ENCODE measurements around the gene PMIS2. TPM values are rescaled to one million over a fixed set of nuclear protein-coding genes. Genes with fewer than 3 reads are reported as not detected.

PMIS2 gene
- total RNA-seq, 1 donor from 2014 or later, result not detected

Other genes with a start within 250 kb of the PMIS2 start
- 0.12 and 0.14 TPM in 2 replicates for gene FFAR1, start 238.3 kb upstream of the PMIS2 start, total RNA-seq
- 0.21 and 0.69 TPM in 2 replicates for gene FFAR3, start 227.7 kb upstream of the PMIS2 start, total RNA-seq
- gene GPR42, start 215.1 kb upstream of the PMIS2 start, total RNA-seq, result 0.21 TPM in 1 of 2 replicates, not detected in the other
- gene FFAR2, start 137.9 kb upstream of the PMIS2 start, total RNA-seq, result not detected in 2 replicates
- gene KRTDAP, start 95.7 kb upstream of the PMIS2 start, total RNA-seq, result not detected in 2 replicates
- gene DMKN, start 72.5 kb upstream of the PMIS2 start, total RNA-seq, result not detected in 2 replicates
- not detected in 2 replicates for gene SBSN, start 57.9 kb upstream of the PMIS2 start, total RNA-seq
- not detected in 2 replicates for gene GAPDHS, start 52.7 kb upstream of the PMIS2 start, total RNA-seq
- 132 and 134 TPM in 2 replicates for gene TMEM147, start 40.5 kb upstream of the PMIS2 start, total RNA-seq
- gene ATP4A, start 22.5 kb upstream of the PMIS2 start, total RNA-seq, result not detected in 2 replicates
- gene HAUS5, start 26.6 kb downstream of the PMIS2 start, total RNA-seq, result 45.8 TPM in 2 replicates
- 114 and 115 TPM in 2 replicates for gene RBM42, start 42.9 kb downstream of the PMIS2 start, total RNA-seq
- 0.93 and 1.1 TPM in 2 replicates for gene ETV2, start 55.6 kb downstream of the PMIS2 start, total RNA-seq
- gene COX6B1, start 62.1 kb downstream of the PMIS2 start, total RNA-seq, result 451 and 472 TPM in 2 replicates
- 0.77 and 0.92 TPM in 2 replicates for gene UPK1A, start 80.3 kb downstream of the PMIS2 start, total RNA-seq
- gene ZBTB32, start 118.4 kb downstream of the PMIS2 start, total RNA-seq, result 140 and 142 TPM in 2 replicates
- gene KMT2B, start 131.8 kb downstream of the PMIS2 start, total RNA-seq, result 60.0 and 64.5 TPM in 2 replicates
- 62.4 and 75.2 TPM in 2 replicates for gene IGFLR1, start 156.3 kb downstream of the PMIS2 start, total RNA-seq
- 26.9 and 28.2 TPM in 2 replicates for gene U2AF1L4, start 159.2 kb downstream of the PMIS2 start, total RNA-seq
- 44.9 and 46.7 TPM in 2 replicates for gene PSENEN, start 159.5 kb downstream of the PMIS2 start, total RNA-seq
- gene LIN37, start 162.4 kb downstream of the PMIS2 start, total RNA-seq, result 7.7 and 11.1 TPM in 2 replicates
- gene HSPB6, start 170.9 kb downstream of the PMIS2 start, total RNA-seq, result 0.42 TPM in 1 of 2 replicates, not detected in the other
- gene PROSER3, start 172.0 kb downstream of the PMIS2 start, total RNA-seq, result 35.2 and 43.6 TPM in 2 replicates
- 24.6 and 26.4 TPM in 2 replicates for gene ARHGAP33, start 189.4 kb downstream of the PMIS2 start, total RNA-seq
- gene PRODH2, start 226.7 kb downstream of the PMIS2 start, total RNA-seq, result not detected in 2 replicates

All from activated CD4-positive, alpha-beta T cell treated with anti-CD3 and anti-CD28 coated beads, Interleukin-2, amount 10 ng/mL, durations not matched to agents 24 days and 14 days (primary cell).